HEK293 (cell line): ENCODE results near the gene MADD.

Experiments used
- CTCF ChIP-seq: fragments of 450-650 bp; formaldehyde crosslinking; IDR thresholded peaks from 2 replicates; pipeline ENCODE4 v1.5.1; 2016; ENCODE audit warnings: missing biosample characterization, missing genetic modification characterization
- ZBTB6 ChIP-seq: fragments of 450-650 bp; formaldehyde crosslinking; IDR thresholded peaks from 2 replicates; pipeline ENCODE4 v1.5.1; 2017; ENCODE audit warnings: missing biosample characterization, missing genetic modification characterization
- ZFP3 ChIP-seq: fragments of 450-650 bp; formaldehyde crosslinking; IDR thresholded peaks from 2 replicates; pipeline ENCODE4 v1.5.1; 2016; ENCODE audit warnings: low read depth, missing biosample characterization, missing genetic modification characterization
- ZNF274 ChIP-seq, 2 experiments: fragments of 200-500 bp in 1 of 2; fragments of 450-650 bp in 1 of 2; sonication (Bioruptor generic) in 1 of 2; formaldehyde crosslinking in 1 of 2; IDR thresholded peaks; 2 replicates each; pipeline versions ENCODE4 v1.5.1 to v1.6.1; 2014 to 2016; ENCODE audit warnings: borderline replicate concordance in 1 of 2, inconsistent platforms in 1 of 2, low read length in 1 of 2, missing biosample characterization in 1 of 2, missing genetic modification characterization in 1 of 2
- ZNF292 ChIP-seq: fragments of 450-650 bp; formaldehyde crosslinking; IDR thresholded peaks from 2 replicates; pipeline ENCODE4 v1.5.1; 2016; ENCODE audit warnings: low read depth, missing biosample characterization, missing genetic modification characterization, borderline replicate concordance
- ZNF335 ChIP-seq: fragments of 450-650 bp; formaldehyde crosslinking; conservative IDR thresholded peaks from 2 replicates; pipeline ENCODE4 v1.5.1; 2016; ENCODE audit warnings: missing biosample characterization, missing genetic modification characterization
- ZNF362 ChIP-seq: fragments of 450-650 bp; formaldehyde crosslinking; IDR thresholded peaks from 2 replicates; pipeline ENCODE4 v1.5.1; 2016; ENCODE audit warnings: missing biosample characterization, missing genetic modification characterization
- ZNF394 ChIP-seq: fragments of 450-650 bp; formaldehyde crosslinking; IDR thresholded peaks from 2 replicates; pipeline ENCODE4 v1.5.1; 2016; ENCODE audit warnings: missing biosample characterization, missing genetic modification characterization, mild to moderate bottlenecking, moderate library complexity, borderline replicate concordance
- ZNF629 ChIP-seq: fragments of 450-650 bp; formaldehyde crosslinking; IDR thresholded peaks from 2 replicates; pipeline ENCODE4 v1.5.1; 2017; ENCODE audit warnings: missing biosample characterization, missing genetic modification characterization

GRCh38 chr11:47327949-47328348 is 58.0 kb downstream of the MADD start:
- TF ChIP-seq ZBTB6 (no peak), ZNF335 (no peak), ZNF362 (no peak), ZNF292 (tag by site-specific recombination) (no peak), CTCF (no peak), ZNF394 (no peak), ZNF274 (IDR thresholded peaks at IDR 0.05; ENCODE audit: low read length) (no peak), ZNF274 (tag by site-specific recombination; IDR thresholded peaks at IDR 0.05; ENCODE audit: borderline replicate concordance) (no peak), ZNF629 (tag by site-specific recombination) (no peak), ZFP3 (tag by site-specific recombination) (no peak)
